ENCODE results near the gene NHERF1. TPM values are rescaled to one million over a fixed set of nuclear protein-coding genes. Genes with fewer than 3 reads are reported as not detected.

Gene NHERF1
- total and polyA plus RNA-seq, 2 of the 13 experiments (the other 11 are each of a cell fraction or from before 2014, with no cell fraction given), result 169 to 269 TPM

DNA sequence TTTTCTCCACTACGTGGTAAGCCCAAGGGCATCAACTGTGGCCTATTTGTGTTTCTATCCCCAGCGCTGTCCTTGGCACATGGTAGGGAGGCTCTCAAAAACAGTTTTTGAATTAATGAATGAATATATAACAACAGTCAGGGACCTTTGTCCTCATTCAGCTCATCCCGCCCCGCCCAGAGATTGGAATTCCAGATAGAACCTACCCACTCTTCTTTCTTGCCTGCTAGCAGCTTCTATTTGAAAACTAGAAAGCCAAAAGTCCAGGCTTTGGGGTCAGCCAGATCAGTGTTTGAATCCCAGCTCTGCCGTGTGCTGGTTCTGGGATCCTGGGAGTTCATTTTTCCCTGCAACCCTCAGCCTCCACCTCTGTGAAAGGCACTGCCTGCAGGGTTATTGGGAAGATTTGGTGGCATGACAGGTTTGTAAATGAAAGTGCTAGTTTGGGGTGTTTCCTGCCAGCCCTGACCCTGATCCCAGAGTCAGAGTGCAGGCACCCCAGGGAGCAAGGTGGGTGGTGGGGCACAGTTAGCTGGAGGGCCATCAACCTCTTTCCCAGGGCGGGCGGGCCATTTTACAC, 4.5 kb downstream of the NHERF1 start (continued):
- TF ChIP-seq, protein P1, sequence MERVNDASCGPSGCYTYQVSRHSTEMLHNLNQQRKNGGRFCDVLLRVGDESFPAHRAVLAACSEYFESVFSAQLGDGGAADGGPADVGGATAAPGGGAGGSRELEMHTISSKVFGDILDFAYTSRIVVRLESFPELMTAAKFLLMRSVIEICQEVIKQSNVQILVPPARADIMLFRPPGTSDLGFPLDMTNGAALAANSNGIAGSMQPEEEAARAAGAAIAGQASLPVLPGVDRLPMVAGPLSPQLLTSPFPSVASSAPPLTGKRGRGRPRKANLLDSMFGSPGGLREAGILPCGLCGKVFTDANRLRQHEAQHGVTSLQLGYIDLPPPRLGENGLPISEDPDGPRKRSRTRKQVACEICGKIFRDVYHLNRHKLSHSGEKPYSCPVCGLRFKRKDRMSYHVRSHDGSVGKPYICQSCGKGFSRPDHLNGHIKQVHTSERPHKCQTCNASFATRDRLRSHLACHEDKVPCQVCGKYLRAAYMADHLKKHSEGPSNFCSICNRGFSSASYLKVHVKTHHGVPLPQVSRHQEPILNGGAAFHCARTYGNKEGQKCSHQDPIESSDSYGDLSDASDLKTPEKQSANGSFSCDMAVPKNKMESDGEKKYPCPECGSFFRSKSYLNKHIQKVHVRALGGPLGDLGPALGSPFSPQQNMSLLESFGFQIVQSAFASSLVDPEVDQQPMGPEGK (CRISPR knock-in tag; IDR thresholded peaks at IDR 0.05), result 0 out of 2 replicates have a peak, but pooled peaks have one; percentile 17
- 0 out of 2 replicates have a peak, but pooled peaks have one; percentile 40 for TF ChIP-seq ZSCAN25 (CRISPR knock-in tag; IDR thresholded peaks at IDR 0.05)
- no peak for TF ChIP-seq ZNF432 (CRISPR knock-in tag; IDR thresholded peaks at IDR 0.05; ENCODE audit: borderline replicate concordance)
- no peak for TF ChIP-seq ZNF510 (CRISPR knock-in tag; IDR thresholded peaks at IDR 0.05; ENCODE audit: low read depth)
- TF ChIP-seq HDAC2 (CRISPR knock-in tag; IDR thresholded peaks at IDR 0.05), result no peak; the same call in 1 of the 2 replicates
- no peak for TF ChIP-seq ZNF7 (CRISPR knock-in tag; IDR thresholded peaks at IDR 0.05)
- TF ChIP-seq, protein P2, sequence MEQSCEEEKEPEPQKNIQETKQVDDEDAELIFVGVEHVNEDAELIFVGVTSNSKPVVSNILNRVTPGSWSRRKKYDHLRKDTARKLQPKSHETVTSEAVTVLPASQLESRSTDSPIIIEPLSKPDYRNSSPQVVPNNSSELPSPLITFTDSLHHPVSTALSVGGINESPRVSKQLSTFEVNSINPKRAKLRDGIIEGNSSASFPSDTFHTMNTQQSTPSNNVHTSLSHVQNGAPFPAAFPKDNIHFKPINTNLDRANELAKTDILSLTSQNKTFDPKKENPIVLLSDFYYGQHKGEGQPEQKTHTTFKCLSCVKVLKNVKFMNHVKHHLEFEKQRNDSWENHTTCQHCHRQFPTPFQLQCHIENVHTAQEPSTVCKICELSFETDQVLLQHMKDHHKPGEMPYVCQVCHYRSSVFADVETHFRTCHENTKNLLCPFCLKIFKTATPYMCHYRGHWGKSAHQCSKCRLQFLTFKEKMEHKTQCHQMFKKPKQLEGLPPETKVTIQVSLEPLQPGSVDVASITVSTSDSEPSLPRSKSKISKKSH (CRISPR knock-in tag; IDR thresholded peaks at IDR 0.05; ENCODE audit: borderline replicate concordance), result peak; percentile 88
- no peak for TF ChIP-seq THYN1 (CRISPR knock-in tag; IDR thresholded peaks at IDR 0.05; ENCODE audit: borderline replicate concordance, low read depth)
- TF ChIP-seq RBM22 (optimal IDR thresholded peaks at IDR 0.05; ENCODE audit: low read length), result peak; percentile 83
- no peak for TF ChIP-seq GABPB1 (CRISPR knock-in tag; IDR thresholded peaks at IDR 0.05)
- peak; percentile 59; the same call in 1 of the 2 replicates for TF ChIP-seq ZMYM2 (CRISPR knock-in tag; IDR thresholded peaks at IDR 0.05)
- 0 out of 2 replicates have a peak, but pooled peaks have one; percentile 3 for TF ChIP-seq SPEN (CRISPR knock-in tag; IDR thresholded peaks at IDR 0.05; ENCODE audit: low read depth)
- TF ChIP-seq ZNF547 (CRISPR knock-in tag; IDR thresholded peaks at IDR 0.05), result no peak
- TF ChIP-seq PHF21A (CRISPR knock-in tag; IDR thresholded peaks at IDR 0.05), result peak; percentile 74
- TF ChIP-seq ZC3H13 (CRISPR knock-in tag; IDR thresholded peaks at IDR 0.05), result peak; percentile 10; the same call in 1 of the 2 replicates
- TF ChIP-seq MTF1 (CRISPR knock-in tag; IDR thresholded peaks at IDR 0.05), result no peak
- TF ChIP-seq ETV6 (CRISPR knock-in tag; conservative IDR thresholded peaks at IDR 0.05), result no peak
- TF ChIP-seq ZNF644 (CRISPR knock-in tag; IDR thresholded peaks at IDR 0.05; ENCODE audit: low read depth), result 0 out of 2 replicates have a peak, but pooled peaks have one; percentile 25
- TF ChIP-seq TP53 (CRISPR knock-in tag; conservative IDR thresholded peaks at IDR 0.05), result no peak
- 0 out of 2 replicates have a peak, but pooled peaks have one; percentile 12 for TF ChIP-seq ZNF205 (CRISPR knock-in tag; IDR thresholded peaks at IDR 0.05)
- TF ChIP-seq, protein P3, sequence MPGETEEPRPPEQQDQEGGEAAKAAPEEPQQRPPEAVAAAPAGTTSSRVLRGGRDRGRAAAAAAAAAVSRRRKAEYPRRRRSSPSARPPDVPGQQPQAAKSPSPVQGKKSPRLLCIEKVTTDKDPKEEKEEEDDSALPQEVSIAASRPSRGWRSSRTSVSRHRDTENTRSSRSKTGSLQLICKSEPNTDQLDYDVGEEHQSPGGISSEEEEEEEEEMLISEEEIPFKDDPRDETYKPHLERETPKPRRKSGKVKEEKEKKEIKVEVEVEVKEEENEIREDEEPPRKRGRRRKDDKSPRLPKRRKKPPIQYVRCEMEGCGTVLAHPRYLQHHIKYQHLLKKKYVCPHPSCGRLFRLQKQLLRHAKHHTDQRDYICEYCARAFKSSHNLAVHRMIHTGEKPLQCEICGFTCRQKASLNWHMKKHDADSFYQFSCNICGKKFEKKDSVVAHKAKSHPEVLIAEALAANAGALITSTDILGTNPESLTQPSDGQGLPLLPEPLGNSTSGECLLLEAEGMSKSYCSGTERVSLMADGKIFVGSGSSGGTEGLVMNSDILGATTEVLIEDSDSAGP (CRISPR knock-in tag; IDR thresholded peaks at IDR 0.05; ENCODE audit: borderline replicate concordance), result no peak
